ENCODE results near the gene KLHL21.

GRCh38 chr1:6594977-6595740 is 7.5 kb downstream of the KLHL21 start:
- TF ChIP-seq CTCF (IDR thresholded peaks at IDR 0.05; ENCODE audit: insufficient read depth, low read length, poor library complexity, severe bottlenecking) (no peak), EZH2phosphoT487 (conservative IDR thresholded peaks at IDR 0.05; ENCODE audit: low read length) (no peak)
